HCEC 1CT (cell line): Measurements from ENCODE around the gene BUD23.

Experiments
- DNase-seq: peaks from one replicate; pipeline ENCODE4 v3.0.0-alpha.2; 2017

Gene BUD23

GRCh38 chr7:73742753-73743641, 59.6 kb downstream of the BUD23 start:
- no peak for DNase-seq

GRCh38 chr7:73746378-73746777, 63.0 kb downstream of the BUD23 start:
- no peak for DNase-seq
